Stimulated activated CD4-positive, alpha-beta T cell treated with anti-CD3 and anti-CD28 coated beads, Interleukin-2, amount 100 ng/mL, for 48 hours (primary cell): Measurements from ENCODE around the gene SPRED2.

Source experiments
- DNase-seq, 2 donors: peaks; one replicate each; pipeline ENCODE4 v3.0.0-alpha.2; 2020

SPRED2 gene

GRCh38 chr2:65300761-65301711 lies 131.4 kb downstream of the SPRED2 start:
- DNase-seq, result peak; percentile 61 to 67

GRCh38 chr2:65300134-65300760 lies 132.2 kb downstream of the SPRED2 start:
- no peak for DNase-seq

- DNase-seq, result peak; percentile 50 to 51
These were observed 133.2 kb downstream of the SPRED2 start for GRCh38 chr2:65299246-65299645.

GRCh38 chr2:65298089-65298488 lies 134.3 kb downstream of the SPRED2 start:
- no peak for DNase-seq

- no peak for DNase-seq
These were observed 134.9 kb downstream of the SPRED2 start for GRCh38 chr2:65297544-65297943.

GRCh38 chr2:65296971-65297370 lies 135.4 kb downstream of the SPRED2 start:
- DNase-seq, result no peak

GRCh38 chr2:65294701-65295100 lies 137.7 kb downstream of the SPRED2 start:
- no peak for DNase-seq

- no peak for DNase-seq
These were observed 138.3 kb downstream of the SPRED2 start for GRCh38 chr2:65294136-65294535.

- no peak for DNase-seq
These were observed 139.0 kb downstream of the SPRED2 start for GRCh38 chr2:65293376-65293775.

GRCh38 chr2:65292461-65293011 lies 139.9 kb downstream of the SPRED2 start:
- DNase-seq, result no peak

GRCh38 chr2:65292106-65292400 lies 140.3 kb downstream of the SPRED2 start:
- DNase-seq, result no peak

- DNase-seq, result no peak
These were observed 140.9 kb downstream of the SPRED2 start for GRCh38 chr2:65291216-65292105.

- no peak for DNase-seq
These were observed 145.0 kb downstream of the SPRED2 start for GRCh38 chr2:65287364-65287763.

- DNase-seq, result no peak
These were observed 149.8 kb downstream of the SPRED2 start for GRCh38 chr2:65282477-65283053.

GRCh38 chr2:65281627-65282351 lies 150.6 kb downstream of the SPRED2 start:
- DNase-seq, result no peak

- no peak for DNase-seq
These were observed 152.6 kb downstream of the SPRED2 start for GRCh38 chr2:65279756-65280155.

GRCh38 chr2:65278531-65278981 lies 153.8 kb downstream of the SPRED2 start:
- DNase-seq, result no peak

GRCh38 chr2:65277791-65278483 lies 154.5 kb downstream of the SPRED2 start:
- DNase-seq, result no peak

- DNase-seq, result no peak
These were observed 155.3 kb downstream of the SPRED2 start for GRCh38 chr2:65277118-65277517.

GRCh38 chr2:65276609-65277008 lies 155.8 kb downstream of the SPRED2 start:
- no peak for DNase-seq
